T-helper 1 cell treated with Interleukin-12 subunit alpha and Interleukin-12 subunit beta and Interleukin-4 antibody, amounts not matched to agents 30 μg/mL and 1 μg/mL, for 36 hours (primary cell): Measurements from ENCODE around the gene MSI2.

ENCODE experiments used
- H3K27ac Mint-ChIP-seq: one replicate; pipeline ENCODE4 v1.8.0; 2021; ENCODE audit warnings: mild to moderate bottlenecking, mixed read lengths
- H3K27me3 Mint-ChIP-seq: one replicate; pipeline ENCODE4 v1.8.0; 2021; ENCODE audit warnings: low read depth, mixed read lengths
- H3K36me3 Mint-ChIP-seq: one replicate; pipeline ENCODE4 v1.8.0; 2021; ENCODE audit warnings: low read depth, mixed read lengths
- H3K4me1 Mint-ChIP-seq: one replicate; pipeline ENCODE4 v1.8.0; 2021; ENCODE audit warnings: low read depth, mixed read lengths
- H3K4me3 Mint-ChIP-seq: one replicate; pipeline ENCODE4 v1.8.0; 2021; ENCODE audit warnings: mild to moderate bottlenecking, moderate library complexity, mixed read lengths
- H3K9me3 Mint-ChIP-seq: one replicate; pipeline ENCODE4 v1.8.0; 2021; ENCODE audit warnings: mixed read lengths

MSI2 gene

DNA sequence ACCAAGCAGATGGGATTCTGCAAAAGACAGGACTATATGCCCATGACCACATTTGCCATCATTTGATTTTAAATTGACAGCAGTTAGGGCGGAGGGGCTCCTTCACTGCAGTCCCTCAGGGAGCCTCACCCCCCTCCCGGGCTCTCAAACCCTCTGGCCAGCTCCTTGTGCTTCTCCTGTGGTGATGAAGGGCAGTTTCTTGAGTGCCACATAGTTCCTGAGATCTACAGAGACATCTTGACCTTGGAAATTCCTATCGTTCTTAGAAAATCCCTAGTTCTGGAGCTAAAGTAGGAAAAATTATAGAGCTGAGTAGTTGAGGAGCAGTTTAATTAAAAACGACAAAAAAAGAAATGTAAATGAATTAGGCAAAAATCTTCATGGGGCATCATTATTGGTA lies 257.2 kb downstream of the MSI2 start:
- Mint-ChIP-seq H3K36me3 (no peaks in the 10 kb centered on the region), H3K9me3 (no peaks in the 10 kb centered on the region), H3K27ac (no peak overlapping the region), H3K4me3 (no peak overlapping the region), H3K4me1 (peaks cover 8% of the 10 kb centered on the region), H3K27me3 (no peaks in the 10 kb centered on the region)

DNA sequence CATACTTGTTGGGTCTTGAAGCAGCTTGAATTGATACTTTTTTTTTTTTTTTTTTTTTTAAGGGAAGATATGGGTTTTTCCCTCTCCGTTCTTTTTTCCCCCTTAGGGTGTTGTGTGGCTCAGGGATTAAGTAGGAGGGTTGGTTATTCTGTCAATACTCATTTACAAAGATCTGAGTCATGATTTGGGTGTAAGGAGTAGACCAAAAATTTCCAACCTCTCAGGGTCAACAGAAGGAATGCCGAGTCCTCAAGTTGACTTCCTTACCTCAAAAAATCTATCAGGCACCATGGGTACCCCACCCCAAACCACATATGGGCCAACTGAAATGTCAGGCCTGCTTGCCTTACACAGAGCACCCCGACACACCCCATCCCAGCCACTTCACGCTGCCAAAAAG lies 258.3 kb downstream of the MSI2 start:
- Mint-ChIP-seq H3K27me3 (no peaks in the 10 kb centered on the region), H3K9me3 (no peaks in the 10 kb centered on the region), H3K36me3 (no peaks in the 10 kb centered on the region), H3K27ac (no peak overlapping the region), H3K4me3 (no peak overlapping the region), H3K4me1 (peaks cover 8% of the 10 kb centered on the region)

DNA sequence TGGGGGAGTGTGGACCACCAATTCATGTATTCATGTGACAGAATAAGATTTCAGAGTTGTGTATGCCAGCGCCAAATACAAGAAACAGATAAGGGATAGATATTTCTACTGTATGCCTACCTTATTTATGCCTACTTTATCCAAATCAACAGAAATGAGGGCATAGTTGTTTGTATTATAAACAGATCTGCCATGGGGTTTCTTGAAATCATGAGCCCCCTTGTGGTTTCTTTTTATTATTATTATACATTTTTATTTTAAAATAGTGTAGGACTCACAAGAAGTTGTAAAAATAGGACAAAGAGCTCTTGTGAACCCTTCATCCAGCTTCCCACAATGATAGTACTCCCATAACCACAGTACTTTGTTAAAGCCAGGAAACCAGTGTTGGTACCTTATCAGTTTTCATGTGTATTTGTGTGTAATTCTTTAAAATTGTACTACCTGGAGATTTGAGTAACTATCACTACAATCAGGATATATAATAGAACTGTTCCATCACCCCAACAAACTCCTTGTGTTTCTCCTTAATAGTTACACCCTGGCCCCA lies 259.4 kb downstream of the MSI2 start:
- Mint-ChIP-seq H3K27ac (no peak overlapping the region), H3K9me3 (no peaks in the 10 kb centered on the region), H3K4me1 (peaks cover 8% of the 10 kb centered on the region), H3K27me3 (no peaks in the 10 kb centered on the region), H3K36me3 (no peaks in the 10 kb centered on the region), H3K4me3 (no peak overlapping the region)

DNA sequence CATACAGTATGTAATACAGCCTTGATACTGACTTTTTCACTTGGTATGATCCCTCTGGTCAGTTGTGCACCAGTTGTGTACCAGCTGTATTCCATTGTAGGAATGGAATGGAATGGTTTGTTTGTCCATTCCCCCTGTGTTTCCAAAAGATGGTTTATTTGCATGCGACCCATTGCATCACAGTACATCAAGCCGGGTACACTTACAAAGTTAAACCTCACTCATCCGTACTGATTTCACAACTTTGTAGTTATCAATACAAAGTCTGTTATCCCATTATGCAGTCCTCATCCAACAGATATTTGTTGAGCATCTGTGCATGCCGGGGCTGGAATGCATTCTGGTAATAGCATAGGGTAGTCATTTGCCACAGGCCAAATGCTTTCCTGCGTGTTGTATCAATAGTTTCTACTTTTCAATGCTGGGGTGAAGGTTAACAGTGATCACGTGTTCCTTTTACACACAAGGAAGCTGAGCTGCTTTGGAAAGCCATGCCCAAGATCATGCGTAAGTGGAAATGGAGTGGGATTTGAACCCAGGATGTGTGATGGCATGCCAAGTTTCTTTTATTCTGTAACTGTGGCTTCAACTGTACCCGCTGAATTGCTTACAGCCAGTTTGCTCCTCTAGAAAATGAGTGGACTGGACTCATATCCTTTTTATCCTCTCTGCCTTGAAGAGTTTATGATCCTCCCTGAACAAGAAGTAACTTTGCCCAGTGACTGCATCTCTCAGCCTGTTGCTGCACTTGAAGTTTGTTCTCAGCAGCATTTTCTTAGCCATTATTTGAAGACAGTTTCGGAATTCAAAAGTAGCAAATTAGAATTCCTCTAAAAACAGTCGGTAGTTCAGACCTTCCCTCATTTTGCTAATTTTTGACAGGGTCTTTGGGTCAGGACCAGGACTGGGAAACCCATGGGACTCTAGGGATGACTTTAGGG lies 260.2 kb downstream of the MSI2 start:
- no peaks in the 10 kb centered on the region for H3K27me3 Mint-ChIP-seq
- no peak overlapping the region for H3K27ac Mint-ChIP-seq
- H3K4me1 Mint-ChIP-seq, result peaks cover 8% of the 10 kb centered on the region
- H3K9me3 Mint-ChIP-seq, result no peaks in the 10 kb centered on the region
- H3K4me3 Mint-ChIP-seq, result no peak overlapping the region
- no peaks in the 10 kb centered on the region for H3K36me3 Mint-ChIP-seq

DNA sequence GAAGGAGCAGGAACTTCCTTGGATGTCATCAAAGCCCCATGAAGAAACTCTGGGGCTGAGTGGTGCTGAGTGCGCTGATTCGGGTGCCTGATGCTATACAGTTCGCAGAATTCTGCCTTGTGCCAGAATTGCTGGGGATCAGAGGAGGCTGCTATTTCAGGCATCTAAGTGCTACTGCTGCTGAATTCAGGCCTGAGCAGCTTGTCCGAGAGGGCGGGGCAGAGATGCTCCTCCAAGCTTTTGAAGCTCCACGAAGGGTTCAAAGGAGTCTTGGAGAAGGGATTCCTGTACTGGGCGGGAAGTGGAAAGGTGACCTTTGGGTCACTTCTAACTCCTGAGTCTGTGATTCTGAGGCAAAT lies 260.9 kb downstream of the MSI2 start:
- Mint-ChIP-seq H3K9me3 (no peaks in the 10 kb centered on the region), H3K4me1 (peaks cover 11% of the 10 kb centered on the region), H3K27me3 (no peaks in the 10 kb centered on the region), H3K4me3 (no peak overlapping the region), H3K27ac (no peak overlapping the region), H3K36me3 (no peaks in the 10 kb centered on the region)

DNA sequence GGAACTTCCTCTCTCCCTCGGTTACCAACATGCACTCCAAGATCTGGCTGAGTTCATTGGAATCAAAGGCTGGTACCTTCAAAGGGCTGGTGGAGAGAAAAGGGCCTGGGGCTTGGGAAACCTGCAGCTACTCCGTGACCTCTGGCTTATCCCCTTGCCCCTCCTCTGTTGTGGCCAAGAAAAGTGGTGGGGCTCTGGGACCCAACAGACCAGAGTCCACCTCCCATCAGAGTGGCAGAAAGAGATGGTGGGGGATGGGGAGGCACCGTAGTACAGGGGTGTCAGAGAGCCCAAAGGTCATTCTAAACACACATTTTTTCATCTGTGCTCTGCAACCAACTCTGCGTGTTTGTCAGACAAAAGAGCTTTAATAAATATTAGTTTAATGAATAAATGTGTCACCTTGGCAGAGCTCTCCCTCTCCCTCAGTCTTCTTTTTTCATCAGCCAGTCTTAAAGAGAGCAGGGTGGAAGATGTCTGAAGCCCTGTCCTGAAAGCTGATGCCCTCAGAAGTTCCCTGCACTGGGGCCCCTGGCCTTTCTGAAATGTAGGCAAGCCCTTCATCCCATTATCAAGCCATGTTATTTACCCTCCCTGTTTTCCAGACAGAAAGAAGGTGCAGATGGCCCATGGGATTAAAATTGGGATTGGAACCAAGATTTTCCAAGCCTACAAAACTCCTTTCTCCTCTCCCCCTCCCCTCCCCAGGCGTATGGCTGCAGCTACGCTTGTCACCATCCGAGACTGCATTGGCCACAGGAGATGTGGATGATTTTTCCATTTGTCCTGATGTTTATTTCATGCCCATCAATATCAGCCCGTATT lies 261.5 kb downstream of the MSI2 start:
- H3K27me3 Mint-ChIP-seq, result no peaks in the 10 kb centered on the region
- no peak overlapping the region for H3K27ac Mint-ChIP-seq
- no peak overlapping the region for H3K4me3 Mint-ChIP-seq
- H3K9me3 Mint-ChIP-seq, result no peaks in the 10 kb centered on the region
- H3K4me1 Mint-ChIP-seq, result peaks cover 12% of the 10 kb centered on the region
- peaks cover under 1% of the 10 kb centered on the region for H3K36me3 Mint-ChIP-seq

DNA sequence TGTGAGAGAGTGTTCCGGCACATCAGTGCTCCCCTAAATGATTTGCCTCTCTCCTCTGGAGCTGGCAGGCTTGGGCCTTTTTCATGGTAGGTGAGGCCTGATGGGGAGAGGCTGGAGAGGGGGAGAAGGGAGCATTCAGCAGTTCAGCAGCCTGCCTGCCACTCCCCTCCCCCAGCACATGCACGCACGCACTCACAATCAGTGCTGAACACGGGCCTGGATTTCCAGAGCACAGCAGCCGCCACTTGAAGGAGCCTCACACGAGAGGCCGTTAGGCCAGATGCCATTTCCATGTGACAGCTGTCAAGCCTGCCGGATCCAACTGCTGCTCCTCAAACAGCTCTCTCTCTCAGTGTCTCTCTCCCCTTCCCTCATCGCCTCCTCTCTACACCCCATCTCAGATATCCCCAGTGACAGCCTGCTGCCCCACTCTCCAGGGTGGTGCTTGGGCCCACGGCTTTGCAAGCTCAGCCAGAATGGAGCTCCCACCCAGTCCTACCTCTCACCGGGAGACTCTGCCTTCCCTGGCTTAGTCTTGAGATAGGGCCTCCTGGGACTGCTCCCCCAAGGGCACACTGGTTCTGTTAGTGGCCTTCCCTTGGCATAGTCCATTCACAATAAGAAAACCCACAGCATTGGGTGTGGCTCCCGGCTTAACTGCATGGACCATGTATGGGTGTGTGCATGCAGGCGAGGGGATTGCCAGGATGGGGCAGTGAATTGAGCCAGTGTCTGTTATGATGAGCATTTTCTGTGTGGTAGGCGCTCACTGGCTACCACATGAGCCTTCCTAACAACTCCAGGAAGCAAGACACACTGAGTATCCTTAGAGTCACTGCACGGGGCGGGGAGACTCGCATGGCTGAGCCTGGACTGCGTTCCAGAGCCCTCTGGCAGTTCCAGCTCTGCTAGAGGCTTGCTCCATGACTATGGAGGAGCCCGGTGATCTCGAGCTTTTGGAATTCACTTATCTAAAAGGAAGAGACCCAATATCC lies 262.6 kb downstream of the MSI2 start:
- Mint-ChIP-seq H3K9me3 (no peaks in the 10 kb centered on the region), H3K36me3 (peaks cover 8% of the 10 kb centered on the region), H3K27ac (no peak overlapping the region), H3K4me3 (no peak overlapping the region), H3K27me3 (no peaks in the 10 kb centered on the region), H3K4me1 (peaks cover 14% of the 10 kb centered on the region)

DNA sequence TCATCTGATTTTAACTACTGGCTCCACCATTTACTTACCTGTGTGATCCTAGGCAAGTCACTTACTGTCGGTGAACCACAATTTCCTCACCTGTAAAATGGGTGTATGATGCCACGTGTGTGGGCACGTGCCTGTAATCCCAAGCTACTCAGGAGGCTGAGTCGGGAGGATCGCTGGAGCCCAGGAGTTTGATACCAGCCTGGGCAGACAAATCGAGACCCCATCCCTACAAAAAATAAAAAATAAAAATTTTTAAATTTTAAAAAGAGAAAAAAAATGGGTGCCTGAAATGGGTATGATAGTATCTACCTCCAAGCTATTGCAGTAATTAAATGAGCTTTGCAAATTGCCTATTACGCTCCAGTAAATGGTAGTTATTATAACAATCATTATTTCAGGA lies 263.5 kb downstream of the MSI2 start:
- Mint-ChIP-seq H3K9me3 (no peaks in the 10 kb centered on the region), H3K36me3 (peaks cover 10% of the 10 kb centered on the region), H3K4me1 (peaks cover 19% of the 10 kb centered on the region), H3K4me3 (no peak overlapping the region), H3K27ac (no peak overlapping the region), H3K27me3 (no peaks in the 10 kb centered on the region)

DNA sequence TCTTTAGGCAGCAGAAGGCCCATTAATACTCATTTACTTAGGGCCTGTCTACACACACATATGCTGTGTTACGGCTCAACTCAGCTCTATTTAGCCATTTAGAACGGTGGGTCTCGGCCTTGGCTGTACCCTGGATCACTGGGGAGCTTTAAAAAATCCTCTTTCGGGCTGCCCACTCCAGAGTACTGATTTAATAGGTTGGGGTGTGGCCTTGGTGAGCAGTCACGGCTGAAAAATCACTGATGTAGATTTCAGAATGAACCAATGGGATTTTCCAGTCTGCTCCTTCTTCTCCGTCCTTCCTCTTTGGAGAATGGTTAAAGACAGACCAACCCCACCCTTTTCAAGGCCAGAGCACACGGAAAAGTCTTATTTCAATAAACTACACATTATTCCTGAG lies 265.3 kb downstream of the MSI2 start:
- no peak overlapping the region for H3K27ac Mint-ChIP-seq
- no peaks in the 10 kb centered on the region for H3K9me3 Mint-ChIP-seq
- no peaks in the 10 kb centered on the region for H3K27me3 Mint-ChIP-seq
- no peak overlapping the region for H3K4me3 Mint-ChIP-seq
- peaks cover 21% of the 10 kb centered on the region for H3K4me1 Mint-ChIP-seq
- peaks cover 10% of the 10 kb centered on the region for H3K36me3 Mint-ChIP-seq

DNA sequence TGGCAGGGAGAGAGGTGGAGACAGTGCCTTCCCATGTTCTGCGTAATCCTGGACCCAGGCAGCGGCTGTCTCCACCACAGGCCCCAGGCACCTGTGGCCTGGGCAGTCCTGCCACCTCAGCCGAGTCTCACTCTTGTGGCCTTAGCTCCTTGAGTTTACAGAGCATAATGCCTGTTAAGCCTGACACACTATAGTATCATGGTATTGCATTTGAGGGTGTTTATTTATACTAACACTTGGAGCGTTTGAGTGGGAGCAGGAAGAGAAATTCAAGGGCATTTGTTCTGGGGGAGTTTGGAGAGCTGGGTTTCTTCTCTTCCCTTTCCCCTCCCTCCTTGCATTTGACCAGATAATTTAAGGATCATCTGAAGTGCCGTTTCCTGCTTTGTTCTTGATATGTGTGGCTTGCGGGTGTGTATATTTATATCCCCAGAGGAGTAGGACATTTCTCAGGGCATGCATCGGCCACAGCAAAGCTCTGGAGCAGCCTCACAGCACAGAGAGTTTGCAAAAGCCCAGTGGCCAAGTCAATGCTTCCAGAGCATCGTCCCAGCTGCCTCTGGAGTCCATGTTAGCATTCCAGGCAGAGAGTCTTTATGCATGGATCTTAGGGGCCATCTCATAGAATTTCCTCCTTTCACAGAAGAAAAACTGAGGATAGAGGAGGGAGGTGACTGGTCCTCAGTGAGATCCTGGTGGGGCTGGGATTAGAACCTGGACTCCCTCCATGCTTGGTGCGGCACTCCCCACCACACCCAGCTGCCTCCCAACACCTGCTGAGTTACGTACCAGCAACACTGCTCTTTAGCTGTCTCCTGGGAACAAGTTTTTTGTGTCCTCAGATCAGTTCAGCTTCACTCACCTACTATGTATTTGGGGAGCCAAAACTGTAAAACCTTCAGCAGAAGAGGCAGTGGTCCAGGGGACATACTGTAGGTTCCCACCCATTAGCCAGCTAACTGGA lies 266.0 kb downstream of the MSI2 start:
- Mint-ChIP-seq H3K27me3 (no peaks in the 10 kb centered on the region), H3K36me3 (peaks cover 10% of the 10 kb centered on the region), H3K9me3 (no peaks in the 10 kb centered on the region), H3K4me1 (peaks cover 21% of the 10 kb centered on the region), H3K4me3 (no peak overlapping the region), H3K27ac (no peak overlapping the region)

DNA sequence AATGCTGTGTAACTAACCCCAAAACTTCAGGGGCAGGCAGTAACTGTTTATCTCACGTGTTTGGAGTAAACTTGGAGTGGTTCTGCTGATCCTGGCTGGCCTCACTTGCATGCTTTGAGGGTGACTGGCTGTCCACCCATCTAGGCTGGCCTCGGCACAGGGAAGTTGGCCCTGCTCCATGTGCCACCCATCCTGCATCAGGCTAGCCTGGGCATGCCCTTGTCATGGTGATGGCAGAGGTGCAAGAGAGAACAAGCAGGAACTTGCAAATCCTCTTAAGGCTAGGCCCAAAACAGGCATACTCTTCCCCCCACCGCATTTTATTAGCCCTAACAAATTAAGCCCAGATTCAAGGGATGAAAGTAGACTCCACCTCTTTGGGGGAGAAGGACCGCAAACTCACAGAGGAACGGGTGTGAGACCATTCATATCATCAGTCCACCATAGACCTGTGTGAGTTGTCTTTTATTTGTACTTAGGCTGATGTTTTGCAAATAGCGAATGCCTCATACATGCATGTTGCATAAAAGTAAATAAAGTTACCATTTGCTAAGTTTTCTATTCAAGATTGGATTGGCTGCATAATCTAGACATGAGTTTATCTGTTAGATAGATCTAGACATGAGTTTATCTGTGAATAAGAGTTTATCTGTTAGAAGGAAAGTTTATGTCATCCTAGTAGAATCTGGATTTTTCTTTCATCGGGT lies 267.8 kb downstream of the MSI2 start:
- no peaks in the 10 kb centered on the region for H3K9me3 Mint-ChIP-seq
- H3K4me1 Mint-ChIP-seq, result peaks cover 21% of the 10 kb centered on the region
- no peak overlapping the region for H3K4me3 Mint-ChIP-seq
- H3K36me3 Mint-ChIP-seq, result peaks cover 10% of the 10 kb centered on the region
- no peaks in the 10 kb centered on the region for H3K27me3 Mint-ChIP-seq
- H3K27ac Mint-ChIP-seq, result peak overlapping the region; percentile 55

DNA sequence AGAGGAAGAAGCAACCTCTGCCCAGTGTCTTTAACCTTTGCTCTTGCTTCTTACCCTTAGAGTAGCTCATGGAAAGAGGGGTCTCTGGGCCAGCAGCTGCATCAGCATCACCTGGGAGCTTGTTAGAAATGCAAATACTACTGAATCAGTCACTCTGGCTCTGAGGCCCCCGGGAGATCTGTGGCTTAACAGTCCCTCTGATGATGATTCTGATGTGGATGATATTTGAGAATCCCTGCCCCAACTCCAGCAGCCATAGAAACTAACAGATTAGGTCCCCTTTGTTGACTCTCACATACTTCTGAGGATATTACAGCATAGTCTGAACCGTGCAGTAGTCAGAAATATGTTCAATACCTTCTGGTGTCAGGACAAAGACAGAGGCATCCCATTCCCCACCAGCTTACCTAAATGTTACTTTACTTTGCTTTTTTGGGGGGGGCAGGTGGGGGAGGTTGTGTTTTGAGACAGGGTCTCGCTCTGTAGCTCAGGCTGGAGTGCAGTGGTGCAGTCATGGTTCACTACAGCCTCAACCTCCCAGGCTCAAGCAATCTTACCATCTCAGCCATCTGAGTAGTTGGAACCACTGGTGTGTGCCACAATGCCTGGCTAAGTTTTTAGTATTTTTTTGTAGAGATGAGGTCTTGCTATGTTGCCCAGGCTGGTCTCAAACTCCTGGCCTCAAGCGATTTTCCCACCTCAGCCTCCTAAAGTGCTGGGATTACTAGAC lies 268.7 kb downstream of the MSI2 start:
- H3K9me3 Mint-ChIP-seq, result no peaks in the 10 kb centered on the region
- no peak overlapping the region for H3K4me3 Mint-ChIP-seq
- peak overlapping the region; percentile 73 for H3K27ac Mint-ChIP-seq
- no peaks in the 10 kb centered on the region for H3K27me3 Mint-ChIP-seq
- peaks cover 26% of the 10 kb centered on the region for H3K4me1 Mint-ChIP-seq
- H3K36me3 Mint-ChIP-seq, result peaks cover 13% of the 10 kb centered on the region
